ENCODE data around the gene RHCG.

Gene RHCG

GRCh38 chr15:89490814-89491315 is 5.5 kb downstream of the RHCG start:
- 0 out of 2 replicates have a peak, but pooled peaks cover 2% of the 10 kb centered on the region for H3K4me1 ChIP-seq (ENCODE audit: insufficient read depth, low read length)
- H3K9ac ChIP-seq (ENCODE audit: low read depth, low read length) = no peak overlapping the region
- H3K36me3 ChIP-seq (ENCODE audit: insufficient read depth, low read length) = no peaks in the 10 kb centered on the region
- 78% methylated on average over 8 of the region's 8 CpGs for WGBS
- H3K4me3 ChIP-seq (ENCODE audit: low read length) = no peak overlapping the region
- peaks cover 36% of the 10 kb centered on the region for H3K27me3 ChIP-seq (ENCODE audit: insufficient read depth, low read length)
- H3K27ac ChIP-seq (ENCODE audit: low read depth, low read length) = no peak overlapping the region
- H3K9me3 ChIP-seq (ENCODE audit: insufficient read depth, low read depth, low read length) = no peaks in the 10 kb centered on the region

DNA sequence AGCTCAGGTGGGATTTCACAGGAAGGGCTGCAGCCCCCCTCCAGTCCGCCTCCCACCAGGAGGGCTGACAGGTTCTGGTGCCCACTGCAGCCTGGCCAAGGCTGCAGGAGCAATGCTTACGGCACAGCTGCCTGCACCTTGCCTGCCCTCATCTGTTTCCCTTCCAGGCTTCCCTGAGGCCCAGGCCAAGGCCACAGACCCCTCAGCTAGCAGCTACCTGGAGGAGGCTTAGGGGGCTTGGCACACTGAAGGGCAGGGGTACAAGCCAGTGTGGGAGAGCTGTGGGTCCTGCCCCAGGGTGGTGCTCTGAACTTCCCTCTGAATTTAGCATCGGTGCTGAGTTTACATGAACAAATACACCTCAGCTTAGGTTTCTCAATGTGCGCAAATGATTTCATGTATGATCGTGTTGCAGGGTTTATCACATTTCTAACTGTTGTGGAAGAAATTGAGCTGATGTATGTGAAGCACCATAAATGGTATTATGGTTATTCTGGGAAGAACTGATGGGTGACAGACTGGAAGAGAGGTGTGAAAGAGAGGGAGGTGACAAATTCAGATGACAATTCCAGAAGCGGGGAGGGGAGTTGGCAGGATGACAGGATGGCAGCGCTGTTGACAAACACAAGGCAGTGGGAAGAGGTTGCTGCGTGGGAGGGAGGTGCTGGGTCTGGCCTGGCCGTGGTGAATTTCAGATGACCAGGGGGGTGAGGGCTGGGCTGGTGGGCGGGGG is 6.1 kb downstream of the RHCG start:
- Histone ChIP-seq H3K9me3 (ENCODE audit: insufficient read depth, low read depth, low read length) (no peaks in the 10 kb centered on the region), H3K4me1 (ENCODE audit: insufficient read depth, low read length) (no peaks in the 10 kb centered on the region), H3K36me3 (ENCODE audit: insufficient read depth, low read length) (no peaks in the 10 kb centered on the region), H3K4me3 (ENCODE audit: low read length) (no peak overlapping the region), H3K27ac (ENCODE audit: low read depth, low read length) (no peak overlapping the region), H3K9ac (ENCODE audit: low read depth, low read length) (no peak overlapping the region), H3K27me3 (ENCODE audit: insufficient read depth, low read length) (peaks cover 34% of the 10 kb centered on the region)
- 76% methylated on average over 10 of the region's 10 CpGs for WGBS

GRCh38 chr15:89489376-89489775 is 7.0 kb downstream of the RHCG start:
- Histone ChIP-seq H3K27ac (ENCODE audit: low read depth, low read length) (no peak overlapping the region), H3K4me3 (ENCODE audit: low read length) (no peak overlapping the region), H3K9ac (ENCODE audit: low read depth, low read length) (no peak overlapping the region), H3K27me3 (ENCODE audit: insufficient read depth, low read length) (peaks cover 27% of the 10 kb centered on the region), H3K9me3 (ENCODE audit: insufficient read depth, low read depth, low read length) (no peaks in the 10 kb centered on the region), H3K4me1 (ENCODE audit: insufficient read depth, low read length) (no peaks in the 10 kb centered on the region), H3K36me3 (ENCODE audit: insufficient read depth, low read length) (no peaks in the 10 kb centered on the region)
- WGBS = 75% methylated on average over 4 of the region's 4 CpGs

- H3K9ac ChIP-seq (ENCODE audit: low read depth, low read length) = no peak overlapping the region
- WGBS = 88% methylated on average over 1 of the region's 2 CpGs
- no peak overlapping the region for H3K27ac ChIP-seq (ENCODE audit: low read depth, low read length)
- no peaks in the 10 kb centered on the region for H3K4me1 ChIP-seq (ENCODE audit: insufficient read depth, low read length)
- no peaks in the 10 kb centered on the region for H3K9me3 ChIP-seq (ENCODE audit: insufficient read depth, low read depth, low read length)
- no peak overlapping the region for H3K4me3 ChIP-seq (ENCODE audit: low read length)
- H3K27me3 ChIP-seq (ENCODE audit: insufficient read depth, low read length) = peaks cover 21% of the 10 kb centered on the region; the same call in 1 of the 2 replicates
- H3K36me3 ChIP-seq (ENCODE audit: insufficient read depth, low read length) = no peaks in the 10 kb centered on the region
Measured at GRCh38 chr15:89487791-89488190, 8.6 kb downstream of the RHCG start.

DNA sequence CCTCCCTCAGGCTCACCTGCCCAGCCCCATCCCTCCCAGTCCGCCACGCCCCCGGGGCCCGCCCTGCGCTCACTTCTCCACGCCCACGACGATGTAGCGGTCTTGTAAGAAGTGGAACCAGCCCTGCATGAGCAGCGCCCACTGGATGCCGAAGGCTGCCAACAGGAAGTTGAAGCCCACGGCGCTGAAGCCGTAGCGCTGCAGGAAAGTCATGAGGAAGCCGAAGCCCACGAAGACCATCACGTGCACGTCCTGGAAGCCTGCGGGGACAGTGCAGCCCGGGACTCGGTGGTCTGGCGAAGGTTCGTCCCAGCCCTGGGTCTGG is 9.7 kb downstream of the RHCG start:
- H3K4me1 ChIP-seq (ENCODE audit: insufficient read depth, low read length) = no peaks in the 10 kb centered on the region
- no peaks in the 10 kb centered on the region for H3K36me3 ChIP-seq (ENCODE audit: insufficient read depth, low read length)
- no peaks in the 10 kb centered on the region for H3K9me3 ChIP-seq (ENCODE audit: insufficient read depth, low read depth, low read length)
- H3K4me3 ChIP-seq (ENCODE audit: low read length) = no peak overlapping the region
- no peak overlapping the region for H3K9ac ChIP-seq (ENCODE audit: low read depth, low read length)
- H3K27ac ChIP-seq (ENCODE audit: low read depth, low read length) = no peak overlapping the region
- H3K27me3 ChIP-seq (ENCODE audit: insufficient read depth, low read length) = peaks cover 21% of the 10 kb centered on the region; the same call in 1 of the 2 replicates
- WGBS = 81% methylated on average over 24 of the region's 24 CpGs

DNA sequence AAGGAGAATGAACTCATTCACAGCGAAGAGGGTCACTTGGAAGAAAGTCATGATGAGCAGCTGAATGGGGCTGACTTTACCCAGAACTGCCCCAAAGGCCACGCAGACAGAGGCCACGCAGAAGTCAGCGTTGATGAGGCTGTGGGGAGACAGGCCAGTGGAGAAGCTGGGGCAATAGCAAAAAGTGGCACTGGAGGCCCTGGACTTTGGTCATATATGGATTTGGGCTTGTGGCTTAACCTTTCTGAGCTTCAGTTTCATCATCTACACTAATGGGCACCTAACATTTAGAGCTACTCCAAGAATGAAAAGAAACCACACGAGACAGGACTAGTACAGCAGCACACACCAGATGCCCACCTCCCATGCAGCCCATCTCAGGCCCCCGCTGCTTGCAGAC is 13.3 kb downstream of the RHCG start:
- H3K27ac ChIP-seq (ENCODE audit: low read depth, low read length) = no peak overlapping the region
- no peaks in the 10 kb centered on the region for H3K4me1 ChIP-seq (ENCODE audit: insufficient read depth, low read length)
- H3K9me3 ChIP-seq (ENCODE audit: insufficient read depth, low read depth, low read length) = no peaks in the 10 kb centered on the region
- H3K9ac ChIP-seq (ENCODE audit: low read depth, low read length) = no peak overlapping the region
- H3K4me3 ChIP-seq (ENCODE audit: low read length) = no peak overlapping the region
- H3K36me3 ChIP-seq (ENCODE audit: insufficient read depth, low read length) = no peaks in the 10 kb centered on the region
- peaks cover 16% of the 10 kb centered on the region; the same call in 1 of the 2 replicates for H3K27me3 ChIP-seq (ENCODE audit: insufficient read depth, low read length)
- 85% methylated on average over 6 of the region's 6 CpGs for WGBS

GRCh38 chr15:89482139-89482538 is 14.2 kb downstream of the RHCG start:
- Histone ChIP-seq H3K27me3 (ENCODE audit: insufficient read depth, low read length) (peaks cover 16% of the 10 kb centered on the region), H3K4me1 (ENCODE audit: insufficient read depth, low read length) (no peaks in the 10 kb centered on the region), H3K4me3 (ENCODE audit: low read length) (no peak overlapping the region), H3K9ac (ENCODE audit: low read depth, low read length) (no peak overlapping the region), H3K36me3 (ENCODE audit: insufficient read depth, low read length) (no peaks in the 10 kb centered on the region), H3K9me3 (ENCODE audit: insufficient read depth, low read depth, low read length) (no peaks in the 10 kb centered on the region), H3K27ac (ENCODE audit: low read depth, low read length) (no peak overlapping the region)
- WGBS = 86% methylated on average over 5 of the region's 5 CpGs

GRCh38 chr15:89480505-89480904 is 15.9 kb downstream of the RHCG start:
- H3K9ac ChIP-seq (ENCODE audit: low read depth, low read length) = no peak overlapping the region
- H3K27me3 ChIP-seq (ENCODE audit: insufficient read depth, low read length) = peaks cover 12% of the 10 kb centered on the region

DNA sequence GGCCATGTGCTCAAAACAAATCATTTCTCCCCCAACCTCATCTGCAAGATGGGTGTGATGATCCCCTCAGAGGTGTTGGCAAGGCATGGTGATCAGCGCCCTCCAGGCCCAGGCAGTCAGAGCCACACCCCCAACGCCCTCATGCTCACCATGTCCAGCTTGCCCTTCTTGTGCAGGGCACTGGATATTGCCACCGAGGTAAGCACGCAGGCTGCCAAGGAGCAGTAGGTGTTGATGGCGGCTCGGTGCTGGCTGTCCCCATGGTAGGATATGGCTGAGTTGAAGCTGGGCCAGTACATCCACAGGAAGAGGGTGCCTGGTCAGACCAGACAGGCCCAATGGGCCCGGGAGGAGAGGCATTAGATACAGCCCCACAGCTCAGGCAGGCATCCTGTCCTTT is 17.2 kb downstream of the RHCG start:
- Histone ChIP-seq H3K9me3 (ENCODE audit: insufficient read depth, low read depth, low read length) (no peaks in the 10 kb centered on the region), H3K27me3 (ENCODE audit: insufficient read depth, low read length) (peaks cover 16% of the 10 kb centered on the region), H3K9ac (ENCODE audit: low read depth, low read length) (no peak overlapping the region), H3K4me3 (ENCODE audit: low read length) (no peak overlapping the region), H3K27ac (ENCODE audit: low read depth, low read length) (no peak overlapping the region), H3K4me1 (ENCODE audit: insufficient read depth, low read length) (no peaks in the 10 kb centered on the region), H3K36me3 (ENCODE audit: insufficient read depth, low read length) (no peaks in the 10 kb centered on the region)
- WGBS = 88% methylated on average over 7 of the region's 7 CpGs

More at GRCh38 chr15:89480505-89480904, 15.9 kb downstream of the RHCG start:
- Histone ChIP-seq H3K36me3 (ENCODE audit: insufficient read depth, low read length) (no peaks in the 10 kb centered on the region), H3K4me3 (ENCODE audit: low read length) (no peak overlapping the region), H3K27ac (ENCODE audit: low read depth, low read length) (no peak overlapping the region), H3K9me3 (ENCODE audit: insufficient read depth, low read depth, low read length) (no peaks in the 10 kb centered on the region), H3K4me1 (ENCODE audit: insufficient read depth, low read length) (no peaks in the 10 kb centered on the region)
- 89% methylated on average over 3 of the region's 3 CpGs for WGBS

- Histone ChIP-seq H3K9me3 (ENCODE audit: insufficient read depth, low read depth, low read length) (no peaks in the 10 kb centered on the region), H3K27me3 (ENCODE audit: insufficient read depth, low read length) (peaks cover 28% of the 10 kb centered on the region), H3K27ac (ENCODE audit: low read depth, low read length) (no peak overlapping the region), H3K9ac (ENCODE audit: low read depth, low read length) (no peak overlapping the region), H3K4me1 (ENCODE audit: insufficient read depth, low read length) (no peaks in the 10 kb centered on the region), H3K36me3 (ENCODE audit: insufficient read depth, low read length) (no peaks in the 10 kb centered on the region), H3K4me3 (ENCODE audit: low read length) (no peak overlapping the region)
- 90% methylated on average over 22 of the region's 22 CpGs for WGBS
Measured at GRCh38 chr15:89477411-89478242, 18.8 kb downstream of the RHCG start.

- no peaks in the 10 kb centered on the region for H3K9me3 ChIP-seq (ENCODE audit: insufficient read depth, low read depth, low read length)
- H3K27me3 ChIP-seq (ENCODE audit: insufficient read depth, low read length) = peaks cover 28% of the 10 kb centered on the region
- no peak overlapping the region for H3K4me3 ChIP-seq (ENCODE audit: low read length)
- 58% methylated on average over 6 of the region's 6 CpGs for WGBS
- H3K9ac ChIP-seq (ENCODE audit: low read depth, low read length) = no peak overlapping the region
- H3K36me3 ChIP-seq (ENCODE audit: insufficient read depth, low read length) = no peaks in the 10 kb centered on the region
- no peak overlapping the region for H3K27ac ChIP-seq (ENCODE audit: low read depth, low read length)
- peaks cover 2% of the 10 kb centered on the region for H3K4me1 ChIP-seq (ENCODE audit: insufficient read depth, low read length)
Measured at GRCh38 chr15:89475661-89476060, 20.7 kb downstream of the RHCG start.
